ENCODE data around the gene ULBP2.

GRCh38 chr6:149907317-149907716, 34.5 kb upstream of the ULBP2 start:
- TF ChIP-seq, protein P1, sequence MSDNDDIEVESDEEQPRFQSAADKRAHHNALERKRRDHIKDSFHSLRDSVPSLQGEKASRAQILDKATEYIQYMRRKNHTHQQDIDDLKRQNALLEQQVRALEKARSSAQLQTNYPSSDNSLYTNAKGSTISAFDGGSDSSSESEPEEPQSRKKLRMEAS (IDR thresholded peaks at IDR 0.05): no peak
- TF ChIP-seq HEYL (CRISPR knock-in tag; IDR thresholded peaks at IDR 0.05) (no peak), RCOR1 (IDR thresholded peaks at IDR 0.05; ENCODE audit: low read depth, low read length) (no peak), RFX5 (IDR thresholded peaks at IDR 0.05) (no peak), CTCF (IDR thresholded peaks at IDR 0.05) (no peak), MYC (IDR thresholded peaks at IDR 0.05; ENCODE audit: borderline replicate concordance, low read length) (no peak), MAFK (IDR thresholded peaks at IDR 0.05; ENCODE audit: partially characterized antibody) (no peak), NFE2L2 (conservative IDR thresholded peaks at IDR 0.05; ENCODE audit: low read length) (no peak)
- TF ChIP-seq, protein P2, sequence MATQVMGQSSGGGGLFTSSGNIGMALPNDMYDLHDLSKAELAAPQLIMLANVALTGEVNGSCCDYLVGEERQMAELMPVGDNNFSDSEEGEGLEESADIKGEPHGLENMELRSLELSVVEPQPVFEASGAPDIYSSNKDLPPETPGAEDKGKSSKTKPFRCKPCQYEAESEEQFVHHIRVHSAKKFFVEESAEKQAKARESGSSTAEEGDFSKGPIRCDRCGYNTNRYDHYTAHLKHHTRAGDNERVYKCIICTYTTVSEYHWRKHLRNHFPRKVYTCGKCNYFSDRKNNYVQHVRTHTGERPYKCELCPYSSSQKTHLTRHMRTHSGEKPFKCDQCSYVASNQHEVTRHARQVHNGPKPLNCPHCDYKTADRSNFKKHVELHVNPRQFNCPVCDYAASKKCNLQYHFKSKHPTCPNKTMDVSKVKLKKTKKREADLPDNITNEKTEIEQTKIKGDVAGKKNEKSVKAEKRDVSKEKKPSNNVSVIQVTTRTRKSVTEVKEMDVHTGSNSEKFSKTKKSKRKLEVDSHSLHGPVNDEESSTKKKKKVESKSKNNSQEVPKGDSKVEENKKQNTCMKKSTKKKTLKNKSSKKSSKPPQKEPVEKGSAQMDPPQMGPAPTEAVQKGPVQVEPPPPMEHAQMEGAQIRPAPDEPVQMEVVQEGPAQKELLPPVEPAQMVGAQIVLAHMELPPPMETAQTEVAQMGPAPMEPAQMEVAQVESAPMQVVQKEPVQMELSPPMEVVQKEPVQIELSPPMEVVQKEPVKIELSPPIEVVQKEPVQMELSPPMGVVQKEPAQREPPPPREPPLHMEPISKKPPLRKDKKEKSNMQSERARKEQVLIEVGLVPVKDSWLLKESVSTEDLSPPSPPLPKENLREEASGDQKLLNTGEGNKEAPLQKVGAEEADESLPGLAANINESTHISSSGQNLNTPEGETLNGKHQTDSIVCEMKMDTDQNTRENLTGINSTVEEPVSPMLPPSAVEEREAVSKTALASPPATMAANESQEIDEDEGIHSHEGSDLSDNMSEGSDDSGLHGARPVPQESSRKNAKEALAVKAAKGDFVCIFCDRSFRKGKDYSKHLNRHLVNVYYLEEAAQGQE (IDR thresholded peaks at IDR 0.05): no peak
